ENCODE data around the gene TUBGCP6.
A peak's percentile ranks its signal among the peaks of the same experiment; 100 is the strongest.

The TUBGCP6 gene

GRCh38 chr22:50244420-50245213 lies at the start of gene TUBGCP6:
TSS of gene TUBGCP6 (minus strand) at chr22:50245023. CDS start at chr22:50244459, 564 bp downstream.
- DNase-seq (ENCODE audit: low spot score), result peak; percentile 97

- no peak for DNase-seq (ENCODE audit: low spot score)
These were observed 49.5 kb upstream of the TUBGCP6 start for GRCh38 chr22:50294319-50294656.

- peak; percentile 66 for DNase-seq (ENCODE audit: low spot score)
These were observed 48.9 kb upstream of the TUBGCP6 start for GRCh38 chr22:50293441-50294318.

GRCh38 chr22:50292643-50293440 lies 48.0 kb upstream of the TUBGCP6 start:
- DNase-seq (ENCODE audit: low spot score), result no peak

- no peak for DNase-seq (ENCODE audit: low spot score)
These were observed 45.3 kb upstream of the TUBGCP6 start for GRCh38 chr22:50289942-50290630.

GRCh38 chr22:50289151-50289941 lies 44.5 kb upstream of the TUBGCP6 start:
- DNase-seq (ENCODE audit: low spot score), result no peak

GRCh38 chr22:50287731-50288130 lies 42.9 kb upstream of the TUBGCP6 start:
- DNase-seq (ENCODE audit: low spot score), result no peak

- DNase-seq (ENCODE audit: low spot score), result no peak
These were observed 42.0 kb upstream of the TUBGCP6 start for GRCh38 chr22:50286701-50287318.

GRCh38 chr22:50286275-50286674 lies 41.5 kb upstream of the TUBGCP6 start:
- DNase-seq (ENCODE audit: low spot score), result no peak

GRCh38 chr22:50285568-50286229 lies 40.9 kb upstream of the TUBGCP6 start:
- DNase-seq (ENCODE audit: low spot score), result no peak

GRCh38 chr22:50284479-50284878 lies 39.7 kb upstream of the TUBGCP6 start:
- DNase-seq (ENCODE audit: low spot score), result no peak

- no peak for DNase-seq (ENCODE audit: low spot score)
These were observed 39.0 kb upstream of the TUBGCP6 start for GRCh38 chr22:50283821-50284220.

GRCh38 chr22:50282361-50283155 lies 37.7 kb upstream of the TUBGCP6 start:
- no peak for DNase-seq (ENCODE audit: low spot score)

- no peak for DNase-seq (ENCODE audit: low spot score)
These were observed 37.1 kb upstream of the TUBGCP6 start for GRCh38 chr22:50281957-50282356.

GRCh38 chr22:50281384-50281760 lies 36.5 kb upstream of the TUBGCP6 start:
- DNase-seq (ENCODE audit: low spot score), result no peak

GRCh38 chr22:50280708-50281383 lies 36.0 kb upstream of the TUBGCP6 start:
- no peak for DNase-seq (ENCODE audit: low spot score)

GRCh38 chr22:50280022-50280707 lies 35.3 kb upstream of the TUBGCP6 start:
- no peak for DNase-seq (ENCODE audit: low spot score)

Data from HuH-7 (cell line).